22Rv1 (cell line): ENCODE data around the gene ZMAT5.

Experiments used
- H3K27ac ChIP-seq: fragments of 450-650 bp; 2 replicates; pipeline ENCODE4 v1.5.1; 2017
- ZFX ChIP-seq: fragments of 450-650 bp; IDR thresholded peaks from 2 replicates; pipeline ENCODE4 v1.6.1; 2017; ENCODE audit warnings: antibody characterized with exemption, borderline replicate concordance
- TF ChIP-seq, protein P1 (sequence below): fragments of 450-650 bp; IDR thresholded peaks from 2 replicates; pipeline ENCODE4 v1.5.1; 2017; ENCODE audit warnings: mild to moderate bottlenecking

Gene ZMAT5

DNA sequence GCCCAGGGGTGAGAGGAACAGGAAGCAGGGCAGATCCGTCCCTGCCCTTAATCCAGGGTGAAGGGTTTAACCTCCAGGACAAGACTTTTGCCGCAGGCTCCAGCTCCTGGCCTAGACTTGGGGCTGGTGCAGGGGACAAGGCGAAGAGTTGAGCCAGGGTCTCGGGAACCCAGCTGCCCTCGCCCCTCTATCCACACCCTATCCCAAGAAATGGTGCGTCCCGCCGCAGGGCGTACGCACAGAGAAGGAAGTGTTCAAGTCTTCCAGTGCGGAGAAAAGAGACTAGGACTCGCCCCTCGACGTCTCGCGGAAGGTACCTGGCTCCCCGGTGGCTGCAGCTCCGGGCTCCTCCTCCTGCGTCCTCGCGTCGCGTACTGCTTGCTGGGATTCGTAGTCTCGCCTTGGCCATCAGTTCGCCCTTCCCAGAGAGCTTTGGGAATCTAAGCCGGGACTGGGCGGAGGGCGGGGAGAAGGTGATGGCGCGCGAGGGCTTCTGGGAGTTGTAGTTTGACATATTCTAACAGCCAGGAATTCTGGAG lies at the start of gene ZMAT5:
ZMAT5 (minus strand) TSS at position 376 of the 539 bp plus-strand sequence. CDS start 18,463 bp downstream, outside the sequence.
- TF ChIP-seq, protein P1, sequence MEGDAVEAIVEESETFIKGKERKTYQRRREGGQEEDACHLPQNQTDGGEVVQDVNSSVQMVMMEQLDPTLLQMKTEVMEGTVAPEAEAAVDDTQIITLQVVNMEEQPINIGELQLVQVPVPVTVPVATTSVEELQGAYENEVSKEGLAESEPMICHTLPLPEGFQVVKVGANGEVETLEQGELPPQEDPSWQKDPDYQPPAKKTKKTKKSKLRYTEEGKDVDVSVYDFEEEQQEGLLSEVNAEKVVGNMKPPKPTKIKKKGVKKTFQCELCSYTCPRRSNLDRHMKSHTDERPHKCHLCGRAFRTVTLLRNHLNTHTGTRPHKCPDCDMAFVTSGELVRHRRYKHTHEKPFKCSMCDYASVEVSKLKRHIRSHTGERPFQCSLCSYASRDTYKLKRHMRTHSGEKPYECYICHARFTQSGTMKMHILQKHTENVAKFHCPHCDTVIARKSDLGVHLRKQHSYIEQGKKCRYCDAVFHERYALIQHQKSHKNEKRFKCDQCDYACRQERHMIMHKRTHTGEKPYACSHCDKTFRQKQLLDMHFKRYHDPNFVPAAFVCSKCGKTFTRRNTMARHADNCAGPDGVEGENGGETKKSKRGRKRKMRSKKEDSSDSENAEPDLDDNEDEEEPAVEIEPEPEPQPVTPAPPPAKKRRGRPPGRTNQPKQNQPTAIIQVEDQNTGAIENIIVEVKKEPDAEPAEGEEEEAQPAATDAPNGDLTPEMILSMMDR, result no peak
- no peak for TF ChIP-seq ZFX
- peak within 1 kb of the TSS; percentile 86 for H3K27ac ChIP-seq

GRCh38 chr22:29816539-29816938 lies 49.7 kb upstream of the ZMAT5 start:
- TF ChIP-seq, protein P1, result no peak
- no peak for TF ChIP-seq ZFX
- H3K27ac ChIP-seq, result peak overlapping the region; percentile 38; the same call in 1 of the 2 replicates

GRCh38 chr22:29816128-29816527 lies 49.3 kb upstream of the ZMAT5 start:
- no peak for TF ChIP-seq ZFX
- TF ChIP-seq, protein P1, result no peak
- H3K27ac ChIP-seq, result peak overlapping the region; percentile 38

DNA sequence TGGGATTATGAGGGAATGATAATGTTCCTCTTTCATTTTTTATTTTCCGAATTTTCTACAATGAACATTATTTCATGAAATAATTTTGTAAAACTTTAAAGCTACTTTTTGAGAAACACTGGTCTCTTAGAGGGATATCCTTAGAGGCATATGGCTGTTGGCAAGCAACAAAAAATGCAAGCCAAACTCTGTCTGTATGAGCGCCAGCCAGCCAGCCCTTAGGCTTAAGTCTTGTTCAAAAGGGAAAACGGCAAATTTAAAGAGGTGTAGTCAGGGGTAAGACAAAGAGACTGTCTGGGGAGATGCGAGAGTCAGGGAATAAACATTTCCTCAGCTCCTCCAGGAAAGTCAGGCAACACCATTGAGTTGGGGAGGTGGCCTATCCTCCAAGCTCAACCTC lies 48.8 kb upstream of the ZMAT5 start:
- TF ChIP-seq ZFX, result no peak
- TF ChIP-seq, protein P1, result no peak
- peak overlapping the region; percentile 38 for H3K27ac ChIP-seq

DNA sequence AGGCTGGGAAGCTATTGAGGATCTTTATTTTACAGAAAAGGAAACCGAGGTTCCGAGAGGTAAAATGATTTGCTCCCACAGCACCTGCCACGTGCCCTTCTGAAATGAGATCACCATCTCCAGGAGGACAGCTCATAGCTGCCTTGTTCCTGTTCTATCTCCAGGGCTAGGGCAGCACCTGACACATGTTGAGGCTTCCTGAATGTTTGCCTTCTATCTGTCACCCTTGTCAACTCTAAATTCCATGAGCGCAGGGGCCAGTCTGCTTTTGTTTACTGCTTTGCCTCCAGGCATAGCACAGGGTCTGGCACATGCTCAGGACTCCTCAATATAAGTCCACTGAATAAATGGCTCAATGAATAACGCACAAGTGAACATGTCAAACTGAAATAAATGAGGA lies 47.2 kb upstream of the ZMAT5 start:
- no peak for TF ChIP-seq ZFX
- TF ChIP-seq, protein P1, result peak; percentile 23; the same call in 1 of the 2 replicates
- H3K27ac ChIP-seq, result peak overlapping the region; percentile 81

DNA sequence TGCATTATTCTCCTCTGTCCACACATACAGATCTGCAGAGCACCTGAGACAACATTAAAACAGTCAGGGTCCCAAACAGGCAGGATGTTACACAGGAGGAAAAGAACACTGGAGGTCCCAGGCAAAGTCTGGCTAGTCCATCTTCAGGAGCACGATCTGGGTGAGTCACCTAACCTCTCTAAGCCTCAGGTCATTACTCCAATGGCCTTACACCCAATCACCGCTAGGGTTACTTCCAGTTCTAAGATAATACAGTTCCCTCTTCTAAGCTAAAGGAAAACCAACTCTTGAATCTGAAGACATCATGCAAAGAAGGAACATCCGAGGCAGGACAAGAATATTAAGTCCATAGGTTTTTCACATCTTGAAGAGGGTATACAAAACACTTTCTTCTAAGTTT lies 46.8 kb upstream of the ZMAT5 start:
- no peak for TF ChIP-seq ZFX
- TF ChIP-seq, protein P1, result peak; percentile 54
- H3K27ac ChIP-seq, result peak overlapping the region; percentile 81

- TF ChIP-seq, protein P1, result no peak
- TF ChIP-seq ZFX, result no peak
- H3K27ac ChIP-seq, result peak overlapping the region; percentile 81
Measured at GRCh38 chr22:29813126-29813525, 46.3 kb upstream of the ZMAT5 start.
